Bronchial epithelial cell (primary cell): ENCODE data around the gene CLEC2D. TPM values are rescaled to one million over a fixed set of nuclear protein-coding genes. Genes with fewer than 3 reads are reported as not detected.
"Not testable (repeated sequence)": the region's sequence is repeated elsewhere in the genome, so short reads cannot be mapped to it uniquely, and the experiment has no call there.

Source experiments
- DNase-seq: peaks from one replicate; pipeline ENCODE4 v3.0.0-alpha.2; 2010; ENCODE audit warnings: low read depth
- FAIRE-seq: peaks from 2 replicates; lab custom pipeline; 2011; peaks lifted over from hg19 to GRCh38; lab: Jason Lieb, UNC
- H3K27me3 ChIP-seq: 2 replicates; pipeline ENCODE4 v1.5.1; 2011; ENCODE audit warnings: low read length; ENCODE audit not compliant: control insufficient read depth, insufficient read depth
- H3K36me3 ChIP-seq: 2 replicates; pipeline ENCODE4 v1.5.1; 2011; ENCODE audit warnings: low read length; ENCODE audit not compliant: control insufficient read depth, insufficient read depth
- H3K4me3 ChIP-seq: 2 replicates; pipeline ENCODE4 v1.5.1; 2011; ENCODE audit warnings: mild to moderate bottlenecking, low read depth, low read length, control low read depth
- total RNA-seq: library from RNA; depleted of rRNA; stranded (reverse); fragments of >200 nt; gene quantifications from 2 replicates; pipeline ENCODE4 v1.2.1, GENCODE V29; 2014
- TF ChIP-seq, protein P1 (sequence below): IDR thresholded peaks from 2 replicates; pipeline ENCODE4 v1.5.1; 2011; ENCODE audit warnings: mild to moderate bottlenecking, moderate library complexity, low read length, control low read depth, inconsistent platforms; ENCODE audit not compliant: insufficient read depth, severe bottlenecking

CLEC2D gene
- total RNA-seq, 1 donor from 2014 or later = 2.6 TPM

DNA sequence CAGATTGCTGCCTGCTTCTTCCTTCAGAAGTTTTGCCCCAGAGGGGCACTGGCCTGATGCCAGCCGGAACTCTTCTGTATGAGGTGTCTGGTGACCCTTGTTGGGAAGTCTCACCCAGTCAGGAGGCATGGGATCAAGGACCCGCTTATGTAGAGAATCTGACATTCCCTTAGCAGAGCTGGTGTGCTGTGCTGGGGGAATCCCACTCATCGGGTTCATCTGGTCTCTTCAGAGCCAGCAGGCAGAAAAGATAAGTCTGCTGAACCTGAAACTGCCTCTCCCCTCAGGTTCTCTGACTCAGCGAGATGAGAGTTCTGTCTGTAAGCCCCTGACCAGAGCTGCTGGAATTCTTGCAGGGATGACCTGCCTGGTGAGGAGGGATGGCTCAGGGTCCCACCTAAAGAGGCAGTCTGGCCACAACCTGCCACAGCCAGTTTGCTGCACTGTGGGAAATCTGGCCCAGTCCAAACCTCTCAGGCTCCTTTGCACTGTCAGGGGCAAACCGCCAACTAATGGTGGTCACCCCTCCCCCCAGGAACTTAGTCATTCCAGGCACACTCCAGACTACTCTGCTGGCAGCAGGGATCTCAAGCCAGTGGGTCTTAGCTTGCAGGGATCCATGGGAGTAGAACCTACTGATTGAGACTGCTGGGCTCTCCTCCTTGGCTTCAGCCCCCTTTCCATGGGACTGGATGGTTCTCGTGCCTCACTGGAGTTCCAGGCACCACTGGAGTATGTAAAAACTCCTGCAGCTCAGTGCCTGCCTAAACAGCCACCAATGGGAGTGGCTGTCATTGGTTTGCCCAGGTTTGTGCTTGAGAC is 4.1 kb downstream of the CLEC2D start:
- H3K27me3 ChIP-seq = no peaks in the 10 kb centered on the region
- peak; percentile 50 for FAIRE-seq
- no peak overlapping the region for H3K4me3 ChIP-seq
- no peaks in the 10 kb centered on the region for H3K36me3 ChIP-seq
- peak; percentile 91 for DNase-seq
- TF ChIP-seq, protein P1, sequence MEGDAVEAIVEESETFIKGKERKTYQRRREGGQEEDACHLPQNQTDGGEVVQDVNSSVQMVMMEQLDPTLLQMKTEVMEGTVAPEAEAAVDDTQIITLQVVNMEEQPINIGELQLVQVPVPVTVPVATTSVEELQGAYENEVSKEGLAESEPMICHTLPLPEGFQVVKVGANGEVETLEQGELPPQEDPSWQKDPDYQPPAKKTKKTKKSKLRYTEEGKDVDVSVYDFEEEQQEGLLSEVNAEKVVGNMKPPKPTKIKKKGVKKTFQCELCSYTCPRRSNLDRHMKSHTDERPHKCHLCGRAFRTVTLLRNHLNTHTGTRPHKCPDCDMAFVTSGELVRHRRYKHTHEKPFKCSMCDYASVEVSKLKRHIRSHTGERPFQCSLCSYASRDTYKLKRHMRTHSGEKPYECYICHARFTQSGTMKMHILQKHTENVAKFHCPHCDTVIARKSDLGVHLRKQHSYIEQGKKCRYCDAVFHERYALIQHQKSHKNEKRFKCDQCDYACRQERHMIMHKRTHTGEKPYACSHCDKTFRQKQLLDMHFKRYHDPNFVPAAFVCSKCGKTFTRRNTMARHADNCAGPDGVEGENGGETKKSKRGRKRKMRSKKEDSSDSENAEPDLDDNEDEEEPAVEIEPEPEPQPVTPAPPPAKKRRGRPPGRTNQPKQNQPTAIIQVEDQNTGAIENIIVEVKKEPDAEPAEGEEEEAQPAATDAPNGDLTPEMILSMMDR = no peak

DNA sequence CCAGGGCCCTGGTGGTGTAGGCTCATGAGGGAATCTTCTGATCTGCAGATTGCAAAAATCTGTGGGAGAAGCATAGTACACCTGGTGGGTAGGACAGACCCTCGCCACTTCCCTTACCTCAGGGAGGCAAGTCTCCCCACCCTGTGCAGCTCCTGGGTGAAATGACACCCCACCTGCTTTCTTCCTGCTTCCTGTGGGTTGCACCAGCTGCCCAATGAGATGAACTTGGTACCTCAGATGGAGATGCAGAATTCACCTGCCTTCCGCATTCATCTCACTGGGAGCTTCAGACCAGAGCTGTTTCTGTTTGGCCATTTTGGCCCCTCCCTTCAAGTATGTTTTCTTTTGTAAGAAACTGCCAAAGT is 4.7 kb downstream of the CLEC2D start:
- no peaks in the 10 kb centered on the region for H3K36me3 ChIP-seq
- no peaks in the 10 kb centered on the region for H3K27me3 ChIP-seq
- DNase-seq (no peak), FAIRE-seq (no peak)
- no peak overlapping the region for H3K4me3 ChIP-seq
- TF ChIP-seq, protein P1 = no peak

DNA sequence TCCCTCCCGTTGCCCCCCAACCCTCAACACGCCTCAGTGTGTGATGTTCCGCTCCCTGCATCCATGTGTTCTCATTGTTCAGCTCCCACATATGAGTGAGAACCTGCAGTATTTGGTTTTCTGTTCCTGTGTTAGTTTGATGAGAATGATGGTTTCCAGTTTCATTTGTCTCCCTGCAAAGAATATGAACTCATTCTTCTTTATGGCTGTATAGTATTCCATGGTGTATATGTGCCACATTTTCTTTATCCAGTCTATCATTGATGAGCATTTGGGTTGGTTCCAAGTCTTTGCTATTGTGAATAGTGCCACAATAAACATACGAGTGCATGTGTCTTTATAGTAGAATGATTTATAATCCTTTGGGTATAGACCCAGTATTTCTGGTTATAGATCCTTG is 13.0 kb downstream of the CLEC2D start:
- not testable (repeated sequence) for H3K36me3 ChIP-seq, H3K27me3 ChIP-seq, H3K4me3 ChIP-seq, DNase-seq, FAIRE-seq

DNA sequence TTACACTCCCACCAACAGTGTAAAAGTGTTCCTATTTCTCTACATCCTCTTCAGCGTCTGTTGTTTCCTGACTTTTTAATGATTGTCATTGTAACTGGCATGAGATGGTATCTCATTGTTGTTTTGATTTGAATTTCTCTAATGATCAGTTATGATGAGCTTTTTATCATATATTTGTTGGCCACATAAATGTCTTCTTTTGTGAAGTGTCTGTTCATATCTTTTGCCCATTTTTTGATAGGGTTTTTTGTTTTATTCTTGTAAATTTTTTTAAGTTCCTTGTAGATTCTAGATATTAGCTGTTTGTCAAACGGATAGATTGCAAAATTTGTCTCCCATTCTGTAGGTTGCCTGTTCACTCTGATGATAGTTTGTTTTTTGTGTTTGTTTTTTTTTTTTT is 13.4 kb downstream of the CLEC2D start:
- not testable (repeated sequence) for FAIRE-seq, H3K27me3 ChIP-seq, H3K4me3 ChIP-seq, H3K36me3 ChIP-seq, DNase-seq

DNA sequence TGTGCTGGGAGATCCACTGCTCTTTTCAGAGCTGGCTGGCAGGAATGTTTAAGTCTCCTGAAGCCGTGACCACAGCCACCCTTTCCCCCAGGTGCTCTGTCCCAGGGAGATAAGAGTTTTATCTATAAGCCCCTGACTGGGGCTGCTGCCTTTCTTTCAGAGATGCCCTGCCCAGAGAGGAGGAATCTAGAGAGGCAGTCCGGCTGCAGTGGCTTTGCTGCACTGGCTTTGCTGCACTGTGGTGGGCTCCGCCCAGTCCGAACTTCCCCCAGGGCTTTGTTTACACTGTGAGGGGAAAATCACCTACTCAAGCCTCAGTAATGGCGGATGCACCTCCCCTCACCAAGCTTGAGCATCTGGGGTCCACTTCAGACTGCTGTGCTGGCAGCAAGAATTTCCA is 15.9 kb downstream of the CLEC2D start:
- FAIRE-seq, H3K36me3 ChIP-seq: not testable (repeated sequence)

DNA sequence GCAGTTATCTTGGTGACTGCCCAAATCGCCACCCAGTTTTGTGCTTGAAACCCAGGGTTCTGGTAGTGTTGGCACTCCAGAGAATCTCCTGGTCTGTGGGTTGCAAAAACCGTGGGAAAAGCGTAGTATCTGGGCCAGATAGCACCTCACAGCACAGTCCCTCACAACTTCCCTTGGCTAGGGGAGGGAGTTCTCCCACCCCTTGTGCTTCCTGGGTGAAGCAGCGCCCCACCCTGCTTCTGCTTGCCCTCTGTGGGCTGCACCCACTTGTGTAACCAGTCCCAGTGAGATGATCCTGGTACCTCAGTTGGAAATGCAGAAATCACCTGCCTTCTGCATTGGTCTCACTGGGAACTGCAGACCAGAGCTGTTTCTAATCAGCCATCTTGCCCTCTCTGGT is 16.4 kb downstream of the CLEC2D start:
- H3K4me3 ChIP-seq = no peak overlapping the region
- peak; percentile 7 for FAIRE-seq
- peaks cover 2% of the 10 kb centered on the region for H3K36me3 ChIP-seq
- no peaks in the 10 kb centered on the region for H3K27me3 ChIP-seq
- no peak for DNase-seq
- TF ChIP-seq, protein P1 = no peak

More for the DNA sequence above, 15.9 kb downstream of the CLEC2D start:
- not testable (repeated sequence) for H3K27me3 ChIP-seq, H3K4me3 ChIP-seq, DNase-seq

DNA sequence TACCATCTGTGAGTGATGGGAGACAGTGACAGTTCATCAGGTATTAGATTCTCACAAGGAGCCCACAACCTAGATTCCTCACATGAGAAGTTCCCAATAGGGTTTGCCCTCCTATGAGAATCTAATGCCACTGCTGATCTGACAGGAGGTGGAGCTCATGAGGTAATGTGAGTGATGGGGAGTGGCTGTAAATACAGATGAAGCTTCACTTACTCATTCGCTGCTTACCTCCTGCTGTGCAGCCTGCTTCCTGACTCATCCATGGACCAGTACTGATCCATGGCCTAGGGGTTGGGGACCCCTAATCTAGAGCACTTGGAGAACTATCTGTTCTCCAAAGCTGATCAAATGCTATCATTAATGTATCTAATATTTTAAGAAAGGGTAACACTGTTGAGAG is 17.7 kb downstream of the CLEC2D start:
- Histone ChIP-seq H3K4me3 (no peak overlapping the region), H3K27me3 (no peaks in the 10 kb centered on the region), H3K36me3 (peaks cover 2% of the 10 kb centered on the region)
- FAIRE-seq (no peak), DNase-seq (peak; percentile 73)
- TF ChIP-seq, protein P1 = no peak
